ENCODE results near the gene LGALSL.

LGALSL gene

GRCh38 chr2:64453770-64454385 is at the start of gene LGALSL:
LGALSL (plus strand) TSS chr2:64454162; CDS start chr2:64454546, 384 bp downstream.
- H3K36me3 ChIP-seq (ENCODE audit: control insufficient read depth, insufficient read depth, low read length), result peaks cover 22% of the 10 kb centered on the region
- H3K27me3 ChIP-seq (ENCODE audit: control insufficient read depth, insufficient read depth, low read length), result no peaks in the 10 kb centered on the region
- H3K4me1 ChIP-seq (ENCODE audit: control insufficient read depth, insufficient read depth, low read length), result peaks cover 6% of the 10 kb centered on the region
- peak within 1 kb of the TSS; percentile 56; the same call in 1 of the 2 replicates for H3K27ac ChIP-seq (ENCODE audit: low read depth, low read length)
- peak within 1 kb of the TSS; percentile 78 for H3K9ac ChIP-seq (ENCODE audit: low read length)
- peak within 1 kb of the TSS; percentile 71 for H3K4me3 ChIP-seq (ENCODE audit: low read depth, low read length)
- H3K9me3 ChIP-seq (ENCODE audit: control insufficient read depth, insufficient read depth, low read depth, low read length), result no peaks in the 10 kb centered on the region

GRCh38 chr2:64404743-64405142 is 49.2 kb upstream of the LGALSL start:
- Histone ChIP-seq H3K27me3 (ENCODE audit: control insufficient read depth, insufficient read depth, low read length) (no peaks in the 10 kb centered on the region), H3K9me3 (ENCODE audit: control insufficient read depth, insufficient read depth, low read depth, low read length) (no peaks in the 10 kb centered on the region), H3K27ac (ENCODE audit: low read depth, low read length) (peak overlapping the region; percentile 74), H3K4me1 (ENCODE audit: control insufficient read depth, insufficient read depth, low read length) (peaks cover 58% of the 10 kb centered on the region), H3K9ac (ENCODE audit: low read length) (peak overlapping the region; percentile 34), H3K36me3 (ENCODE audit: control insufficient read depth, insufficient read depth, low read length) (no peaks in the 10 kb centered on the region), H3K4me3 (ENCODE audit: low read depth, low read length) (peak overlapping the region; percentile 46)

GRCh38 chr2:64405581-64406406 is 48.2 kb upstream of the LGALSL start:
- Histone ChIP-seq H3K4me3 (ENCODE audit: low read depth, low read length) (no peak overlapping the region), H3K27ac (ENCODE audit: low read depth, low read length) (no peak overlapping the region), H3K9me3 (ENCODE audit: control insufficient read depth, insufficient read depth, low read depth, low read length) (no peaks in the 10 kb centered on the region)

GRCh38 chr2:64406407-64406774 is 47.6 kb upstream of the LGALSL start:
- Histone ChIP-seq H3K9me3 (ENCODE audit: control insufficient read depth, insufficient read depth, low read depth, low read length) (no peaks in the 10 kb centered on the region), H3K4me3 (ENCODE audit: low read depth, low read length) (no peak overlapping the region), H3K4me1 (ENCODE audit: control insufficient read depth, insufficient read depth, low read length) (peaks cover 41% of the 10 kb centered on the region), H3K36me3 (ENCODE audit: control insufficient read depth, insufficient read depth, low read length) (no peaks in the 10 kb centered on the region), H3K27ac (ENCODE audit: low read depth, low read length) (no peak overlapping the region), H3K27me3 (ENCODE audit: control insufficient read depth, insufficient read depth, low read length) (no peaks in the 10 kb centered on the region), H3K9ac (ENCODE audit: low read length) (no peak overlapping the region)

More at GRCh38 chr2:64405581-64406406, 48.2 kb upstream of the LGALSL start:
- Histone ChIP-seq H3K27me3 (ENCODE audit: control insufficient read depth, insufficient read depth, low read length) (no peaks in the 10 kb centered on the region), H3K9ac (ENCODE audit: low read length) (no peak overlapping the region), H3K4me1 (ENCODE audit: control insufficient read depth, insufficient read depth, low read length) (peaks cover 47% of the 10 kb centered on the region), H3K36me3 (ENCODE audit: control insufficient read depth, insufficient read depth, low read length) (no peaks in the 10 kb centered on the region)

- H3K4me3 ChIP-seq (ENCODE audit: low read depth, low read length), result no peak overlapping the region
- H3K9ac ChIP-seq (ENCODE audit: low read length), result no peak overlapping the region
Measured at GRCh38 chr2:64408031-64408430, 45.9 kb upstream of the LGALSL start.

GRCh38 chr2:64410671-64411070 is 43.3 kb upstream of the LGALSL start:
- Histone ChIP-seq H3K36me3 (ENCODE audit: control insufficient read depth, insufficient read depth, low read length) (no peaks in the 10 kb centered on the region), H3K9me3 (ENCODE audit: control insufficient read depth, insufficient read depth, low read depth, low read length) (no peaks in the 10 kb centered on the region), H3K27me3 (ENCODE audit: control insufficient read depth, insufficient read depth, low read length) (no peaks in the 10 kb centered on the region), H3K9ac (ENCODE audit: low read length) (no peak overlapping the region), H3K4me3 (ENCODE audit: low read depth, low read length) (no peak overlapping the region), H3K27ac (ENCODE audit: low read depth, low read length) (no peak overlapping the region), H3K4me1 (ENCODE audit: control insufficient read depth, insufficient read depth, low read length) (peaks cover 9% of the 10 kb centered on the region)

More at GRCh38 chr2:64408031-64408430, 45.9 kb upstream of the LGALSL start:
- H3K27me3 ChIP-seq (ENCODE audit: control insufficient read depth, insufficient read depth, low read length), result no peaks in the 10 kb centered on the region
- no peak overlapping the region for H3K27ac ChIP-seq (ENCODE audit: low read depth, low read length)
- peaks cover 30% of the 10 kb centered on the region for H3K4me1 ChIP-seq (ENCODE audit: control insufficient read depth, insufficient read depth, low read length)
- no peaks in the 10 kb centered on the region for H3K9me3 ChIP-seq (ENCODE audit: control insufficient read depth, insufficient read depth, low read depth, low read length)
- H3K36me3 ChIP-seq (ENCODE audit: control insufficient read depth, insufficient read depth, low read length), result no peaks in the 10 kb centered on the region

- no peaks in the 10 kb centered on the region for H3K4me1 ChIP-seq (ENCODE audit: control insufficient read depth, insufficient read depth, low read length)
- no peaks in the 10 kb centered on the region for H3K9me3 ChIP-seq (ENCODE audit: control insufficient read depth, insufficient read depth, low read depth, low read length)
- H3K27ac ChIP-seq (ENCODE audit: low read depth, low read length), result no peak overlapping the region
- no peaks in the 10 kb centered on the region for H3K27me3 ChIP-seq (ENCODE audit: control insufficient read depth, insufficient read depth, low read length)
- no peak overlapping the region for H3K4me3 ChIP-seq (ENCODE audit: low read depth, low read length)
- H3K9ac ChIP-seq (ENCODE audit: low read length), result no peak overlapping the region
- H3K36me3 ChIP-seq (ENCODE audit: control insufficient read depth, insufficient read depth, low read length), result no peaks in the 10 kb centered on the region
Measured at GRCh38 chr2:64412671-64413070, 41.3 kb upstream of the LGALSL start.

GRCh38 chr2:64414736-64415435 is 39.1 kb upstream of the LGALSL start:
- H3K9ac ChIP-seq (ENCODE audit: low read length), result no peak overlapping the region
- no peaks in the 10 kb centered on the region for H3K36me3 ChIP-seq (ENCODE audit: control insufficient read depth, insufficient read depth, low read length)
- H3K4me3 ChIP-seq (ENCODE audit: low read depth, low read length), result no peak overlapping the region
- H3K27ac ChIP-seq (ENCODE audit: low read depth, low read length), result no peak overlapping the region
- H3K9me3 ChIP-seq (ENCODE audit: control insufficient read depth, insufficient read depth, low read depth, low read length), result no peaks in the 10 kb centered on the region
- H3K27me3 ChIP-seq (ENCODE audit: control insufficient read depth, insufficient read depth, low read length), result no peaks in the 10 kb centered on the region
- H3K4me1 ChIP-seq (ENCODE audit: control insufficient read depth, insufficient read depth, low read length), result no peaks in the 10 kb centered on the region

GRCh38 chr2:64417624-64418023 is 36.3 kb upstream of the LGALSL start:
- no peaks in the 10 kb centered on the region for H3K9me3 ChIP-seq (ENCODE audit: control insufficient read depth, insufficient read depth, low read depth, low read length)
- H3K27me3 ChIP-seq (ENCODE audit: control insufficient read depth, insufficient read depth, low read length), result no peaks in the 10 kb centered on the region
- H3K36me3 ChIP-seq (ENCODE audit: control insufficient read depth, insufficient read depth, low read length), result no peaks in the 10 kb centered on the region
- H3K4me1 ChIP-seq (ENCODE audit: control insufficient read depth, insufficient read depth, low read length), result no peaks in the 10 kb centered on the region
- H3K9ac ChIP-seq (ENCODE audit: low read length), result no peak overlapping the region
- no peak overlapping the region for H3K4me3 ChIP-seq (ENCODE audit: low read depth, low read length)
- no peak overlapping the region for H3K27ac ChIP-seq (ENCODE audit: low read depth, low read length)

- H3K4me3 ChIP-seq (ENCODE audit: low read depth, low read length), result no peak overlapping the region
- no peaks in the 10 kb centered on the region for H3K27me3 ChIP-seq (ENCODE audit: control insufficient read depth, insufficient read depth, low read length)
Measured at GRCh38 chr2:64419596-64420165, 34.3 kb upstream of the LGALSL start.

More at GRCh38 chr2:64419596-64420165, 34.3 kb upstream of the LGALSL start:
- Histone ChIP-seq H3K9ac (ENCODE audit: low read length) (no peak overlapping the region), H3K36me3 (ENCODE audit: control insufficient read depth, insufficient read depth, low read length) (no peaks in the 10 kb centered on the region), H3K4me1 (ENCODE audit: control insufficient read depth, insufficient read depth, low read length) (no peaks in the 10 kb centered on the region), H3K9me3 (ENCODE audit: control insufficient read depth, insufficient read depth, low read depth, low read length) (no peaks in the 10 kb centered on the region), H3K27ac (ENCODE audit: low read depth, low read length) (no peak overlapping the region)
